Hematopoietic multipotent progenitor cell treated with erythropoietin and hydrocortisone succinate and interleukin-3 and kit ligand, for 15 days (in vitro differentiated cells): ENCODE measurements around the gene SNX6.
"Not testable (repeated sequence)": the region's sequence is repeated elsewhere in the genome, so short reads cannot be mapped to it uniquely, and the experiment has no call there.

Source experiments
- DNase-seq: peaks from one replicate; pipeline ENCODE4 v3.0.0-alpha.2; 2015; ENCODE audit warnings: low spot score

Gene SNX6

DNA sequence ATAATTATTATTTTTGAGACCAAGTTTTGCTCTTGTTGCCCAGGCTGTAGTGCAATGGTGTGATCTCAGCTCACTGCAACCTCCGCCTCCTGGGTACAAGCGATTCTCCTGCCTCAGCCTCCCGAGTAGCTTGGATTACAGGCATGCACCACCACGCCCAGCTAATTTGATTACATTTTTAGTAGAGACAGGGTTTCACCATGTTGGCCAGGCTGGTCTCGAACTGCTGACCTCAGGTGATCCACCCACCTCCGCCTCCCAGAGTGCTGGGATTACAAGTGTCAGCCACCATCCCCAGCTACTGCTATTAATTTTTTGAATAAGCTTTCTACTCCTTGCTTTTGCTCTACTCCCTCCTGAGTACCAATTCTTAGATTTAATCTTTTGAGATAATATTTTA lies 108.9 kb downstream of the SNX6 start:
- not testable (repeated sequence) for DNase-seq

- DNase-seq, result not testable (repeated sequence)
Measured at GRCh38 chr14:34520304-34520970, 109.5 kb downstream of the SNX6 start.
